Thyroid gland (tissue), 4 donors: ENCODE results near the gene CRYBA4.

Source experiments
- CTCF ChIP-seq, 6 experiments: fragments of 200-600 bp in 3 of 6; fragments of 450-650 bp in 3 of 6; sonication (generic) in 3 of 6; IDR thresholded peaks; one replicate each; pipeline ENCODE4 v1.5.1; 2016 to 2019; ENCODE audit warnings: antibody characterized with exemption in 6 of 6, mild to moderate bottlenecking in 2 of 6, inconsistent platforms in 1 of 6, moderate library complexity in 1 of 6
- POLR2A ChIP-seq, 2 donors: fragments of 450-650 bp; IDR thresholded peaks; one replicate each; pipeline ENCODE4 v1.6.1; 2017; ENCODE audit warnings: antibody characterized with exemption in 2 of 2, mild to moderate bottlenecking in 2 of 2, moderate library complexity in 1 of 2

GRCh38 chr22:26577081-26577480 is 44.7 kb upstream of the CRYBA4 start:
- TF ChIP-seq POLR2A (IDR thresholded peaks at IDR 0.05) (no peak), CTCF (IDR thresholded peaks at IDR 0.05) (no peak)
